Choroid plexus epithelial cell (primary cell): ENCODE measurements around the gene SLC6A7.

Experiments used
- DNase-seq: peaks from one replicate; pipeline ENCODE4 v3.0.0-alpha.2; 2010; ENCODE audit warnings: low read depth
- H3K4me3 ChIP-seq: 2 replicates; pipeline ENCODE4 v1.5.1; 2011; ENCODE audit warnings: low read depth, mild to moderate bottlenecking, control low read depth, low read length, moderate library complexity
- TF ChIP-seq, protein P1 (sequence below): conservative IDR thresholded peaks from 2 replicates; pipeline ENCODE4 v1.5.1; 2011; ENCODE audit warnings: low read depth, mild to moderate bottlenecking, control low read depth, inconsistent platforms, low read length, moderate library complexity

The SLC6A7 gene

DNA sequence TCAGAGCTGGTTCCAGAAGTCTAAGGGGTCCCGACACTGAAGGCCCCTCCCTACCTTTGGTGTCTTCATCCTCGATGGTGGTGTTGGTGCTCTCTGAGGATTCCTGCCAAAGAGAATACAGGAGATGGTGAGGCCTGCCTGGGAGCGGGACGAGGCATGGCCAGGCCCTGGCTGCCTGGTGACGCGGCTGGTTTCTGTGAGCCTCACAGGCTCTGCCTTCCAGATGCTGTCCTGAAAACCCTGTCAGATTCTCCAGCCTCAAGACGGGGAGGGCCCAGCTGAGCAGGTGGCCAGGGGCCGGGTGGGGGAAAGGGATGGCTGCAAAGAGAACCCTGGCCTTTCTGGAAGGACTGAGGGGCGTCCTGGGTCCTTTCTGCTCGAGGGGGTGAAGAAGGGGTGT is 48.8 kb downstream of the SLC6A7 start:
- no peak overlapping the region for H3K4me3 ChIP-seq

DNA sequence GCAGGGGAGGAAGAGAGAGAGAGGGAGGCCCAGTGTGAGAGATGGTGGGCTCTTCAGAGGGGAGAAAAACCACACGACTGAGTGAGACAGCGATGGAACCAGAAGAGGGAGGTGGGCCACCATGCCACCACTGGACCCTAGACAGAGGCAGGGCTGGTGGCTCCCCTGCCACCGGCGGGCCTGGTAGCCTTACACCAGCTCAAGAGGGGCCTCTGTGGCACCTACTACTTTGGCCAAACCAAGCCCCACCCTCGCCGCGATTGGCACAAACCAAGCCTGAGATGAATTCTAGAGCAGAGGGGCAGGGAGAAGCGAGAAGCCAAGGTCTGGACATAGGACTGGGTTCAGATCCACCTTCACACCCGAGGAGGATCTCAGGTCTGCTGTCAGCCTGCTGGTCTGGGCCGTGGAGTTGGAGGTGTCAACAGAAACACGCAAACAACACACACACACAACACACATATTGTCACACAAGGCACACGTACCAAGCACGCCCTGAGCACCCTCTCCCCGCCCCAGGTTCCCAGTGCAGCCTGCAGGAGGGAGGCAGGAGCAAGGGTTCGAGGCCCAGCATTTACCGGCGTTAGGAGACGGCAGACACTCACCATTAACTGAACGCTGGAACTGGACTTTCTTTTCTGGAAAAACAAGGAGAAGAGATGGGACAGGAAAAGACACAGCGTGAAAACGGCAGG is 49.4 kb downstream of the SLC6A7 start:
- no peak for DNase-seq
- H3K4me3 ChIP-seq = no peak overlapping the region
- TF ChIP-seq, protein P1, sequence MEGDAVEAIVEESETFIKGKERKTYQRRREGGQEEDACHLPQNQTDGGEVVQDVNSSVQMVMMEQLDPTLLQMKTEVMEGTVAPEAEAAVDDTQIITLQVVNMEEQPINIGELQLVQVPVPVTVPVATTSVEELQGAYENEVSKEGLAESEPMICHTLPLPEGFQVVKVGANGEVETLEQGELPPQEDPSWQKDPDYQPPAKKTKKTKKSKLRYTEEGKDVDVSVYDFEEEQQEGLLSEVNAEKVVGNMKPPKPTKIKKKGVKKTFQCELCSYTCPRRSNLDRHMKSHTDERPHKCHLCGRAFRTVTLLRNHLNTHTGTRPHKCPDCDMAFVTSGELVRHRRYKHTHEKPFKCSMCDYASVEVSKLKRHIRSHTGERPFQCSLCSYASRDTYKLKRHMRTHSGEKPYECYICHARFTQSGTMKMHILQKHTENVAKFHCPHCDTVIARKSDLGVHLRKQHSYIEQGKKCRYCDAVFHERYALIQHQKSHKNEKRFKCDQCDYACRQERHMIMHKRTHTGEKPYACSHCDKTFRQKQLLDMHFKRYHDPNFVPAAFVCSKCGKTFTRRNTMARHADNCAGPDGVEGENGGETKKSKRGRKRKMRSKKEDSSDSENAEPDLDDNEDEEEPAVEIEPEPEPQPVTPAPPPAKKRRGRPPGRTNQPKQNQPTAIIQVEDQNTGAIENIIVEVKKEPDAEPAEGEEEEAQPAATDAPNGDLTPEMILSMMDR = no peak

More for the DNA sequence above, 48.8 kb downstream of the SLC6A7 start:
- TF ChIP-seq, protein P1 = no peak
- no peak for DNase-seq

DNA sequence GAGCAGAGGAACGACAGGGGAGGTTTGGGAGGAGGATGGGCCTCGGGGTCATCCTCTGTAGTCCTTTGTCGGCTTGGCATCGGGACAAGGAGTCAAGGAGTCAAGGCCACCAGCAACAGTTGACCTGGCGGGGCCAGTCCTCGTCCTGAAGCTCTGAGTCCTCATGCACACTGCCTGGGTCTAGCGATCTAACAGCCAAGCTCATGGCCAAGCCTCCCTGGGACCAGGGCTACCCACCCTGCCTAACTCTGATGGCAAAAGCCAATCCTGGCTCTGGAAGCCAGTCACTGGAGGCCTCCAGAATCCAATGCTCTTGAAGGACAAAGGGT is 49.9 kb downstream of the SLC6A7 start:
- TF ChIP-seq, protein P1 = no peak
- no peak overlapping the region for H3K4me3 ChIP-seq
- no peak for DNase-seq

DNA sequence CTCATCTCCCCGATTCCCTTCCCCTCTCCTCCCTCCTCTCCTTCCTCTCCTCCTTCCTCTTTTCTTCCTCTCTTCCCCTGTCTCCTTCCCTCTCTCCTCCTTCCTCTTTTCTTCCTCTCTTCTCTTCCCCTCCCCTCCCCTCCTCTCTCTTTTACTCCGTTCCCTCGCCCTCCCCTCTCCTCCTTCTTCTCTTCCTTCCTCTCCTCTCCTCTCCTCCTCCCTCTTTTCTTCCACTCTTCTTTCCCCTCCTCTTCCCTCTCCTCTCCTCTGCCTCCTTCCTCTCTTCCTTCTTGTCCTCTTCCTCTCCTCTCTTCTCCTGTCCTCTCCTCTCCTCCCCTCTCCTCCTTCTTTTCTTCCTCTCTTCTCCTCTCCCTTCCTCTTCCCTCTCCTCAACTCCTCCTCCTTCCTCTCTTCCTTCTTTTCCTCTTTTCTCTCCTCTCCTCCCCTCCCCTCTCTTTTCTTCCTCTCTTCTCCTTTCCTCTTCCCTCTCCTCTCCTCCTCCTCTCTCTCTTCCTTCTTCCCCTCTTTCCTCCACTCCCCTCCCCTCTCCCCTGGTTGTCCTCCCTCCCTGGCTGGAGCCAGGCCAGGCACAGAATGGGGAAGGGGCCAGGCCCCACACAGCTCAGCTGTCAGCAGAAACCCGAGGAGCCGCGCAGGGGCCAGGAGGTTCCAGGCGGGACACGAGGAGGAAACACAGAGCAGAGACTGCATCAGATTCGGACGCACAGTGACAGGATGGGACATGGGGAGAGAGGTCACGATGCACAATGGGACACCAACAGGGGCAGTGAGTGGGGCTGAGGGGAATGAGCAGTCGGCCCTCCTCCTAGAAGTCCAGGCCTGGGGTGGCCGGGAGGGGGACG is 51.7 kb downstream of the SLC6A7 start:
- TF ChIP-seq, protein P1 = no peak
- H3K4me3 ChIP-seq = no peak overlapping the region
- no peak for DNase-seq

DNA sequence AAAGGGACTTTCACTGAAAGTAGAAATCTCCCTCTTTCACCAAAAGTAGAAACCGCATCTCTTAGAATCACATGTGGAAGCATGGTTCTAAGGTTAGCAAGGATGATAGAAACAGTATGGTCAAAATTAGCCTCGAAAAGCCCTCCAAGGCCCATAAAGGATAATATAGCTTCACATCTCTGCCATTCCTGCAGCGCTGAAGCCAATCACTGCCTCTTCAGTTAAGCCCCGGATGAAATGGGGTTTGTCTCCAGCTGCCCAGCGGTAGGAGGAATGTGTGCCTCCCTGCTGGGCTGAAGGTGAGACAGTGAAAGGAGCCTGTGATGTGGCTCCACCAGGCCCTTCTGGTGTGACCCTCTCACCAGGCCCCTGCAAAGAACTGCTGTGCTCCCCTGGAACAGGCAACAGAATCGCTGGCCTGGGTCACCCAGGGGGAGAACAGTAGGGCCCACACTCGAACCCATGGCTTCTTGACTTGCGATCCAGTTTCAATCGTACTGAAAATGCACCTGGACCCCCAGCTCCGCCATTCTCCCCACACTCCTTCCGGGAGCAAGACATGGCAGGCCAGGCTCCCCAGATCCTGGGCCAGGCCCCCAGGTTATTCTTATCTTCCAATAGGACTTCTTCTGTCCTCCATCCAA is 52.5 kb downstream of the SLC6A7 start:
- peak; percentile 8 for DNase-seq
- TF ChIP-seq, protein P1 = no peak
- H3K4me3 ChIP-seq = no peak overlapping the region

DNA sequence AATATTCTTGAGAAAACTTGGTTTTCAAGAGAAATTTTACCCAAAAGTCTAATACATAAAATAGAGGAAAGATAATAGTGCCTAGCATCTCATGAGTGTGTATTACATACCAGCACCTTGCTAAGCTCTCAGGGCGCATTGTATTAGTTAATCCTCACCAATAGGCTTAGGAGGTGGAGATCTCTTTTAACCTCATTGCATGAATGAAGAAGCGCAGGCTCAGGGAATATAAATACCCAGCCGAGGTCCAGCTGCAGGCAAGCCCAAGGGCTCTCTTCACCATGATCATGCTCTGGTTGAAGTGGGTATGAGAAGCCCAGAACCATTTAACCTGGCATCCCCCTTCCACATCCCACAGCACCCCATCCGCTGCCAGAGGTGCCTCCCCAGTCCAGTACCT is 53.7 kb downstream of the SLC6A7 start:
- TF ChIP-seq, protein P1 = no peak
- no peak for DNase-seq

More for the DNA sequence above, 53.7 kb downstream of the SLC6A7 start:
- H3K4me3 ChIP-seq = no peak overlapping the region
